Mesendoderm (in vitro differentiated cells): ENCODE results near the gene GNB4.

ENCODE experiments used
- DNase-seq: peaks from one replicate; pipeline ENCODE4 v3.0.0; 2013
- H2AK5ac ChIP-seq: 2 replicates; pipeline ENCODE4 v1.6.1; 2013; ENCODE audit warnings: low read length, inconsistent platforms
- H2BK120ac ChIP-seq: 2 replicates; pipeline ENCODE4 v1.6.1; 2013; ENCODE audit warnings: low read depth, mild to moderate bottlenecking, low read length, moderate library complexity, mixed read lengths
- H2BK15ac ChIP-seq: replicated peaks from 2 replicates; pipeline ENCODE4 v1.6.1; 2013; ENCODE audit warnings: low read depth, mild to moderate bottlenecking, moderate library complexity
- H2BK5ac ChIP-seq: 2 replicates; pipeline ENCODE4 v1.6.1; 2013; ENCODE audit warnings: low read length, inconsistent platforms
- H3K18ac ChIP-seq: 2 replicates; pipeline ENCODE4 v1.6.1; 2013; ENCODE audit warnings: mild to moderate bottlenecking, low read length, mixed read lengths
- H3K23ac ChIP-seq: one replicate; pipeline ENCODE4 v1.6.1; 2013; ENCODE audit warnings: low read length
- H3K27ac ChIP-seq: 2 replicates; pipeline ENCODE4 v1.5.1; 2013; ENCODE audit warnings: low read depth, mild to moderate bottlenecking, inconsistent platforms, low read length, moderate library complexity
- H3K27me3 ChIP-seq: 2 replicates; pipeline ENCODE4 v1.6.1; 2013; ENCODE audit warnings: low read length, control low read depth, mild to moderate bottlenecking, inconsistent platforms; ENCODE audit not compliant: insufficient read depth, poor library complexity
- H3K36me3 ChIP-seq: 2 replicates; pipeline ENCODE4 v1.6.1; 2013; ENCODE audit warnings: low read length, inconsistent platforms; ENCODE audit not compliant: control insufficient read depth, insufficient read depth
- H3K4ac ChIP-seq: one replicate; pipeline ENCODE4 v1.6.1; 2013; ENCODE audit warnings: low read depth, mild to moderate bottlenecking, low read length, moderate library complexity
- H3K4me1 ChIP-seq: 2 replicates; pipeline ENCODE4 v1.6.1; 2013; ENCODE audit warnings: low read depth, low read length, inconsistent platforms; ENCODE audit not compliant: control insufficient read depth
- H3K4me2 ChIP-seq: 2 replicates; pipeline ENCODE4 v1.6.1; 2013; ENCODE audit warnings: low read length
- H3K4me3 ChIP-seq: 2 replicates; pipeline ENCODE4 v1.5.1; 2013; ENCODE audit warnings: mild to moderate bottlenecking, low read length
- H3K56ac ChIP-seq: one replicate; pipeline ENCODE4 v1.6.1; 2013; ENCODE audit warnings: low read length
- H3K79me1 ChIP-seq: 2 replicates; pipeline ENCODE4 v1.6.1; 2013; ENCODE audit warnings: low read length, inconsistent platforms
- H3K79me2 ChIP-seq: 2 replicates; pipeline ENCODE4 v1.6.1; 2013; ENCODE audit warnings: mild to moderate bottlenecking, low read length; ENCODE audit not compliant: control insufficient read depth, insufficient read depth
- H3K9ac ChIP-seq: 2 replicates; pipeline ENCODE4 v1.6.1; 2013; ENCODE audit warnings: low read length, inconsistent platforms
- H4K5ac ChIP-seq: one replicate; pipeline ENCODE4 v1.6.1; 2013; ENCODE audit warnings: low read length
- H4K8ac ChIP-seq: one replicate; pipeline ENCODE4 v1.6.1; 2013; ENCODE audit warnings: low read depth, mild to moderate bottlenecking, control low read depth, low read length, moderate library complexity
- WGBS: extraction: QIAGEN DNeasy Blood & Tissue Kit; methylation state at CpG from one replicate; pipeline ENCODE4 v1.1.7; 2013; ENCODE audit warnings: low lambda C conversion rate, missing lambda C conversion rate; ENCODE audit not compliant: insufficient coverage; ENCODE audit errors: extremely low coverage; 5-methylcytosine and 5-hydroxymethylcytosine counted together

Gene GNB4

GRCh38 chr3:179418610-179419009 lies 32.7 kb downstream of the GNB4 start:
- no peak overlapping the region for H3K4me3 ChIP-seq

GRCh38 chr3:179416681-179417080 lies 34.6 kb downstream of the GNB4 start:
- H2AK5ac ChIP-seq: no peak overlapping the region
- no peak overlapping the region for H3K18ac ChIP-seq
- DNase-seq: no peak
- H3K4me1 ChIP-seq: no peaks in the 10 kb centered on the region
- peaks cover 1% of the 10 kb centered on the region for H3K36me3 ChIP-seq
- no peak overlapping the region for H3K4ac ChIP-seq
- no peak overlapping the region for H4K5ac ChIP-seq
- H4K8ac ChIP-seq: no peak overlapping the region
- H3K23ac ChIP-seq: no peak overlapping the region
- H3K4me3 ChIP-seq: no peak overlapping the region
- no peaks in the 10 kb centered on the region for H3K79me1 ChIP-seq
- H3K56ac ChIP-seq: no peak overlapping the region
- no peak overlapping the region for H2BK120ac ChIP-seq
- H2BK5ac ChIP-seq: no peak overlapping the region
- H3K27me3 ChIP-seq: no peaks in the 10 kb centered on the region
- WGBS: no CpG with 5 or more reads among the region's 2 CpGs
- H3K4me2 ChIP-seq: no peak overlapping the region
- no peak overlapping the region for H3K27ac ChIP-seq
- no peak overlapping the region for H3K9ac ChIP-seq
- H3K79me2 ChIP-seq: no peaks in the 10 kb centered on the region
- H2BK15ac ChIP-seq: no peak overlapping the region

More at GRCh38 chr3:179418610-179419009, 32.7 kb downstream of the GNB4 start:
- no CpG with 5 or more reads among the region's 3 CpGs for WGBS
- no peaks in the 10 kb centered on the region for H3K27me3 ChIP-seq
- no peak overlapping the region for H3K9ac ChIP-seq
- H4K5ac ChIP-seq: no peak overlapping the region
- no peak overlapping the region for H3K56ac ChIP-seq
- H3K79me2 ChIP-seq: no peaks in the 10 kb centered on the region
- H3K23ac ChIP-seq: no peak overlapping the region
- H3K27ac ChIP-seq: no peak overlapping the region
- H3K18ac ChIP-seq: no peak overlapping the region
- no peak overlapping the region for H2BK15ac ChIP-seq
- no peaks in the 10 kb centered on the region for H3K4me1 ChIP-seq
- H2AK5ac ChIP-seq: no peak overlapping the region
- no peak for DNase-seq
- H4K8ac ChIP-seq: no peak overlapping the region
- H3K4me2 ChIP-seq: no peak overlapping the region
- H3K36me3 ChIP-seq: peaks cover 1% of the 10 kb centered on the region
- no peaks in the 10 kb centered on the region for H3K79me1 ChIP-seq
- H3K4ac ChIP-seq: no peak overlapping the region
- H2BK120ac ChIP-seq: no peak overlapping the region
- H2BK5ac ChIP-seq: no peak overlapping the region

- Histone ChIP-seq H3K9ac (no peak overlapping the region), H2BK15ac (no peak overlapping the region), H3K79me1 (no peaks in the 10 kb centered on the region), H3K79me2 (no peaks in the 10 kb centered on the region), H2AK5ac (no peak overlapping the region), H2BK5ac (no peak overlapping the region), H3K4me2 (no peak overlapping the region), H3K23ac (no peak overlapping the region), H4K8ac (no peak overlapping the region), H3K27ac (no peak overlapping the region), H3K27me3 (no peaks in the 10 kb centered on the region), H2BK120ac (no peak overlapping the region), H3K18ac (no peak overlapping the region), H3K4me3 (no peak overlapping the region), H3K4me1 (no peaks in the 10 kb centered on the region), H3K56ac (no peak overlapping the region), H4K5ac (no peak overlapping the region), H3K4ac (no peak overlapping the region), H3K36me3 (peaks cover 1% of the 10 kb centered on the region)
- no peak for DNase-seq
- no CpG with 5 or more reads among the region's 4 CpGs for WGBS
These were observed 35.9 kb downstream of the GNB4 start for GRCh38 chr3:179415377-179415776.

- no peak overlapping the region for H4K8ac ChIP-seq
- no peak overlapping the region for H3K9ac ChIP-seq
- H3K4me1 ChIP-seq: no peaks in the 10 kb centered on the region
- no peak overlapping the region for H2BK15ac ChIP-seq
- no peaks in the 10 kb centered on the region for H3K79me1 ChIP-seq
- no peak for DNase-seq
- H3K18ac ChIP-seq: no peak overlapping the region
- no peak overlapping the region for H2AK5ac ChIP-seq
- H3K4me3 ChIP-seq: no peak overlapping the region
- H2BK120ac ChIP-seq: no peak overlapping the region
- H3K56ac ChIP-seq: no peak overlapping the region
- H4K5ac ChIP-seq: no peak overlapping the region
- H3K27me3 ChIP-seq: no peaks in the 10 kb centered on the region
- WGBS: no CpG with 5 or more reads among the region's 2 CpGs
- no peaks in the 10 kb centered on the region for H3K79me2 ChIP-seq
- no peak overlapping the region for H3K4ac ChIP-seq
- H3K36me3 ChIP-seq: peaks cover 1% of the 10 kb centered on the region
- no peak overlapping the region for H2BK5ac ChIP-seq
- no peak overlapping the region for H3K4me2 ChIP-seq
- no peak overlapping the region for H3K27ac ChIP-seq
- no peak overlapping the region for H3K23ac ChIP-seq
These were observed 36.5 kb downstream of the GNB4 start for GRCh38 chr3:179414804-179415203.

DNA sequence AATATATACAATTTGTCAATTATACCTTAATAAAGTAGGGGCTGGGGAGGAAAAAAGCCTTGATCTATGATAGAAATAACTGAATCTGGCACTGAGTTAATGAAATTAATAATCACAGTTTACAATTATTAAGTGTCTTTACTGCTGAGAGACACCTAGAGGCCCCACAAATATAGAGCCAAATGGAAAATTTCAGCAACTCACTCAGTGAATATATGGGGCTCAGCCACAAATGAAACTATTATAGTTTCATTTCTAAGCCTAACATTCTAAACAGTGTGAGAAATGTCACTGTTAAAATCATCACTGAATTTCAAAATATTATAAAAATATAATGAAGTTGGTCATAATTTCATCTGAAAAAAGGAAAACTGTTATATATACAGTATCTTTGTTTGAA lies 40.3 kb downstream of the GNB4 start:
- Histone ChIP-seq H3K56ac (no peak overlapping the region), H3K27me3 (no peaks in the 10 kb centered on the region), H2BK120ac (no peak overlapping the region), H3K79me2 (no peaks in the 10 kb centered on the region), H2BK15ac (no peak overlapping the region), H3K23ac (no peak overlapping the region), H3K36me3 (no peaks in the 10 kb centered on the region), H2AK5ac (no peak overlapping the region), H3K4ac (no peak overlapping the region), H3K27ac (no peak overlapping the region), H3K79me1 (no peaks in the 10 kb centered on the region), H4K8ac (no peak overlapping the region), H3K4me2 (no peak overlapping the region), H2BK5ac (no peak overlapping the region), H3K9ac (no peak overlapping the region), H3K4me1 (no peaks in the 10 kb centered on the region), H4K5ac (no peak overlapping the region), H3K18ac (no peak overlapping the region), H3K4me3 (no peak overlapping the region)
- no peak for DNase-seq

DNA sequence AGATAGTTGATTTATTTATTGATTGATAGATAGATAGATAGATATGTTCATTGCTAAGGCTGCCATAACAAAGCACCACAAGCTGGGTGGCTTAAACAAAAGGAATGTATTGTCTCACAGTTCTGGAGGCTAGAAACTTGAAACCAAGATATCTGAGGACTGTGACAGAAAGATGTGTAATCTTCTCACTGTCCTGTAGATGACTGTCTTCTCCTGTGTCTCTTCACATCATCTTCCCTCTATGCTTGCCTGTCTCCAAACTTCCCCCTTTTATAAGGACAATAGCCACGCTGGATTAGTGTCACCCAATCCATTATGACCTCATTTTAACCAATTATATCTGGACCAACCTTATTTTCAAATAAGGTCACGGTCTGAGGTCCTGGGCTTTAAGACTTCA lies 40.9 kb downstream of the GNB4 start:
- no peaks in the 10 kb centered on the region for H3K36me3 ChIP-seq
- no peaks in the 10 kb centered on the region for H3K79me2 ChIP-seq
- H3K27ac ChIP-seq: no peak overlapping the region
- H3K79me1 ChIP-seq: no peaks in the 10 kb centered on the region
- no peaks in the 10 kb centered on the region for H3K4me1 ChIP-seq
- no peak overlapping the region for H3K4me3 ChIP-seq
- no peak overlapping the region for H2BK15ac ChIP-seq
- no peak overlapping the region for H4K5ac ChIP-seq
- no peak overlapping the region for H3K23ac ChIP-seq
- peak; percentile 69 for DNase-seq
- no peak overlapping the region for H3K56ac ChIP-seq
- no peak overlapping the region for H3K9ac ChIP-seq
- no peak overlapping the region for H3K4me2 ChIP-seq
- H4K8ac ChIP-seq: no peak overlapping the region
- WGBS: no CpG with 5 or more reads among the region's 2 CpGs
- H2BK5ac ChIP-seq: no peak overlapping the region
- no peak overlapping the region for H3K4ac ChIP-seq
- H2AK5ac ChIP-seq: no peak overlapping the region
- H3K18ac ChIP-seq: no peak overlapping the region
- no peaks in the 10 kb centered on the region for H3K27me3 ChIP-seq
- H2BK120ac ChIP-seq: no peak overlapping the region
